ENCODE results near the gene NPR2.

NPR2 gene

DNA sequence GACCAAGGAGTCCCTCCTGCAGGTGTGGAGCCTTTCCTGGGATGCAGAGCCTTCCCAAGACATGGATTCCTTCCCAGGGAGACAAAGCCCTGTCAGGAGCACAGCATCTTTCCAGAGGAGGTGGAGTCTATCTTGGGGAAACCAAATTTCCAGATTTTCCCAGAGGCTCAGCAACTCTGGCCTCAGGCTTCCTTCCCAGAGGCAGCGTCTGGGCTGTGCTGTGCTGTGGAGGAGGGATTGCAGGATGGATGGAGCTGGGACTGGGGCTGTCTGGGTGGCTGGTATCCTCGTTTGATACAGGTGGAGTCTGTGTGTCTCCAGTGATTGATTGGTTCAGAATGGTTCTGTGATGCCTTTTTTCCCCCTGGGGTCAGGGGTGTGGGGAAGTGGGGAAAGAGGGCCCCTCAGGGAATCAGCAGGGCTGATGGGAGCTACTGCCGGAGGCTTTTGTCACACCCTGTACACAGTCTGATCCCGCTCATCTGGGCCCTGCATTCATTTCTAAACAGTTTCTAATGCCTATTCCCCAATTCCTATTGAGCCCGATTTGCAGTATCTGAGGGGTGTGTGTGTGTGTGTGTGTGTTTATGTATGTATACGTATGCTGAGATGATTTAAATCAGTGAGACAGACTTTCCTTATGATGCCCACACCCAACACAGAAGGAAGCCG is 62.8 kb downstream of the NPR2 start:
- no peak overlapping the region for H3K4me3 ChIP-seq (ENCODE audit: low read length)
- no peaks in the 10 kb centered on the region for H3K9me3 ChIP-seq (ENCODE audit: control insufficient read depth, low read depth, low read length)
- no peaks in the 10 kb centered on the region for H3K27me3 ChIP-seq (ENCODE audit: control insufficient read depth, insufficient read depth, low read length)
- no peak overlapping the region for H3K9ac ChIP-seq (ENCODE audit: low read length)
- H3K4me1 ChIP-seq (ENCODE audit: control insufficient read depth, low read depth, low read length): no peaks in the 10 kb centered on the region
- H3K27ac ChIP-seq (ENCODE audit: low read length): no peak overlapping the region
- no peaks in the 10 kb centered on the region for H3K36me3 ChIP-seq (ENCODE audit: control insufficient read depth, low read depth, low read length)

DNA sequence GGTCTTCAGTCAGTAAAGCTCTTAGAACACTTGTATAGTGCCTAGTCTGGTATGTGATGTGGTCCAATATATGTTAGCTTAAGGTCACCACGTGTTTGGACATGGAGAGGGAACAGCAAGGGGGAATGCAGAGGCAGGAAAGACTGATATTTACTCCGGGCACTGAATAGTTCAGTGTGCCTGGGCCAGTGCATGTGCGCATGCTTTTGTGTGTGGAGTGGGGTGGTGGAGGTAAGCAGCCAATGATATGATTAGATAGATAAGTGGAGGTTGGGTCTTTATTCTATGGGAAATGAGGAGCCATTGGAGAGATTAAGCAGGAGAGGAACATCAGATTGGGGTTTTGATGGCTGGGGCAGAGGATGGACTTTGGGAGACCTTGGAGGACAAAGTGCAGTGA is 64.8 kb downstream of the NPR2 start:
- Histone ChIP-seq H3K36me3 (ENCODE audit: control insufficient read depth, low read depth, low read length) (no peaks in the 10 kb centered on the region), H3K27me3 (ENCODE audit: control insufficient read depth, insufficient read depth, low read length) (no peaks in the 10 kb centered on the region), H3K4me1 (ENCODE audit: control insufficient read depth, low read depth, low read length) (no peaks in the 10 kb centered on the region), H3K9ac (ENCODE audit: low read length) (no peak overlapping the region), H3K9me3 (ENCODE audit: control insufficient read depth, low read depth, low read length) (no peaks in the 10 kb centered on the region), H3K4me3 (ENCODE audit: low read length) (no peak overlapping the region), H3K27ac (ENCODE audit: low read length) (no peak overlapping the region)

DNA sequence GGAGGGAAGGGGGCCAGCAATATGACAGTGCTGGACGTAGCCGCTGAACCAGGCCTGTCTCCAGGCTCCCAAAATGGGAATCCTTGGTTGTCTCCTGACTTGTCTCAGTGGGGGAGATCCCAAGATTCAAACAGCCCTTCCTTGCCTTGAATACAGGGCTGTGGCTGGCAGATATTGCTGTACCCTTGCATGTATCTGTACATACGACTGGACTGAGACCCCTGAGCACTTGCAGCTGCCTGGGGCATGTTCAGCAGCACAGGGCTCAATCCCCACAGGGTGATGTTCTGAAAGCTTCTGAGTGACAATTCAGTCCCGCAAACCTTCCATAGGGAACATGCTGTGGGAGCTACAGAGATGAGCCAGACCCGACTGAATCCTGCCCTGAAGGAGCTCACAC is 65.5 kb downstream of the NPR2 start:
- no peaks in the 10 kb centered on the region for H3K27me3 ChIP-seq (ENCODE audit: control insufficient read depth, insufficient read depth, low read length)
- H3K27ac ChIP-seq (ENCODE audit: low read length): no peak overlapping the region

DNA sequence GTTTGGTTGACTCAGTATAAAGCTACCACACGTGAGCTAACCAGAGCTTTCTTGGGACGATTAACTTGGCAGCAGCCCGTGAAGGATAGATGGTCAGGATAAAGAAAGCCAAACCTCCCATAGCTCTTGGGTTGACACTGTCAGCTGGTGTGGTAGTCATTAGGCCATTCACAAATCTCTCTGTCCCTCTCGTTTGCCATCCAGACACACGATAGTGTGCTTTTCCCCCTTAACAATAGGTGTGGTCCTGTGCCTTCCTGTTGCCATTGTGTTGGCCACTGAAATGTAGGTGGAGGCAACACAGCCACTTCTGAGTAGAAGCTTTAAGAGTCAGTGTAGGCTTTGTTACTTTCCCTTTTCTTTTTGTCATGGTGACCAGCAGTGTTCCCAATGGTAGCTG is 67.1 kb downstream of the NPR2 start:
- H3K9me3 ChIP-seq (ENCODE audit: control insufficient read depth, low read depth, low read length): no peaks in the 10 kb centered on the region
- no peak overlapping the region for H3K4me3 ChIP-seq (ENCODE audit: low read length)
- H3K36me3 ChIP-seq (ENCODE audit: control insufficient read depth, low read depth, low read length): no peaks in the 10 kb centered on the region
- H3K4me1 ChIP-seq (ENCODE audit: control insufficient read depth, low read depth, low read length): no peaks in the 10 kb centered on the region
- no peaks in the 10 kb centered on the region for H3K27me3 ChIP-seq (ENCODE audit: control insufficient read depth, insufficient read depth, low read length)
- H3K27ac ChIP-seq (ENCODE audit: low read length): no peak overlapping the region
- no peak overlapping the region for H3K9ac ChIP-seq (ENCODE audit: low read length)

More for the DNA sequence above, 65.5 kb downstream of the NPR2 start:
- Histone ChIP-seq H3K4me1 (ENCODE audit: control insufficient read depth, low read depth, low read length) (no peaks in the 10 kb centered on the region), H3K9ac (ENCODE audit: low read length) (no peak overlapping the region), H3K36me3 (ENCODE audit: control insufficient read depth, low read depth, low read length) (no peaks in the 10 kb centered on the region), H3K4me3 (ENCODE audit: low read length) (no peak overlapping the region), H3K9me3 (ENCODE audit: control insufficient read depth, low read depth, low read length) (no peaks in the 10 kb centered on the region)

All from iPS-18a (cell line).